PFSK-1 (cell line): ENCODE measurements around the gene CACYBP.

Experiments used
- FOXP2 ChIP-seq: optimal IDR thresholded peaks from 2 replicates; pipeline ENCODE3; 2011; ENCODE audit warnings: borderline replicate concordance, control low read depth, inconsistent platforms; ENCODE audit not compliant: insufficient read depth; ENCODE audit errors: extremely low read length, extremely low read depth
- POLR2AphosphoS5 ChIP-seq: IDR thresholded peaks from 2 replicates; pipeline ENCODE4 v1.6.1; 2012; ENCODE audit warnings: low read depth, mild to moderate bottlenecking, control low read depth, low read length, moderate library complexity
- REST ChIP-seq, 2 experiments: IDR thresholded peaks; 2 replicates each; pipeline versions ENCODE4 v1.6.1 to v1.8.0; 2011 to 2012; ENCODE audit warnings: low read depth in 2 of 2, low read length in 2 of 2, control low read depth in 1 of 2, inconsistent platforms in 1 of 2, mild to moderate bottlenecking in 1 of 2, moderate library complexity in 1 of 2; ENCODE audit not compliant: insufficient read depth in 1 of 2
- SIN3A ChIP-seq: IDR thresholded peaks from 2 replicates; pipeline ENCODE4 v1.6.1; 2012; ENCODE audit warnings: mild to moderate bottlenecking, low read length, moderate library complexity, borderline replicate concordance; ENCODE audit not compliant: insufficient read depth
- TAF1 ChIP-seq: IDR thresholded peaks from 2 replicates; pipeline ENCODE4 v1.6.1; 2012; ENCODE audit warnings: low read length, control low read depth, borderline replicate concordance; ENCODE audit not compliant: insufficient read depth

GRCh38 chr1:174975764-174976163 is 24.0 kb upstream of the CACYBP start:
- TF ChIP-seq REST (IDR thresholded peaks at IDR 0.05; ENCODE audit: insufficient read depth in 1 of 2, low read depth in 2 of 2, low read length in 2 of 2), result no peak
- TF ChIP-seq POLR2AphosphoS5, result no peak
- no peak for TF ChIP-seq FOXP2
- TF ChIP-seq TAF1, result no peak
- TF ChIP-seq SIN3A, result no peak
